Neural cell (in vitro differentiated cells): ENCODE results near the gene GATM.

Experiments used
- EP300 ChIP-seq: fragments of 450-650 bp; conservative IDR thresholded peaks from 2 replicates; pipeline ENCODE4 v1.6.1; 2014; ENCODE audit warnings: antibody characterized with exemption, mild to moderate bottlenecking, moderate library complexity; ENCODE audit not compliant: poor library complexity, severe bottlenecking
- EZH2 ChIP-seq: fragments of 200-600, 300-800 bp; shearing (Covaris generic), sonication (generic); IDR thresholded peaks from 2 replicates; pipeline ENCODE4 v1.6.1; 2014; ENCODE audit warnings: antibody characterized with exemption, low read length, borderline replicate concordance, mild to moderate bottlenecking; ENCODE audit not compliant: insufficient read depth, poor library complexity, severe bottlenecking
- POLR2AphosphoS5 ChIP-seq: IDR thresholded peaks from 2 replicates; pipeline ENCODE4 v1.6.1; 2012
- RAD21 ChIP-seq: fragments of 450-650 bp; conservative IDR thresholded peaks from 2 replicates; pipeline ENCODE4 v1.6.1; 2014; ENCODE audit warnings: antibody characterized with exemption, mild to moderate bottlenecking, moderate library complexity
- SMC3 ChIP-seq: fragments of 450-650 bp; conservative IDR thresholded peaks from 2 replicates; pipeline ENCODE4 v1.6.1; 2014; ENCODE audit warnings: antibody characterized with exemption, mild to moderate bottlenecking, moderate library complexity; ENCODE audit not compliant: poor library complexity
- TAF1 ChIP-seq: IDR thresholded peaks from 2 replicates; pipeline ENCODE4 v1.6.1; 2012; ENCODE audit warnings: low read depth
- TF ChIP-seq, protein P1 (sequence below): IDR thresholded peaks from 2 replicates; pipeline ENCODE4 v1.6.1; 2012; ENCODE audit warnings: borderline replicate concordance
- TF ChIP-seq, protein P2 (sequence below): fragments of 450-650 bp; IDR thresholded peaks from 2 replicates; pipeline ENCODE4 v1.5.1; 2014; ENCODE audit warnings: antibody characterized with exemption, mild to moderate bottlenecking, moderate library complexity; ENCODE audit not compliant: poor library complexity, severe bottlenecking

DNA sequence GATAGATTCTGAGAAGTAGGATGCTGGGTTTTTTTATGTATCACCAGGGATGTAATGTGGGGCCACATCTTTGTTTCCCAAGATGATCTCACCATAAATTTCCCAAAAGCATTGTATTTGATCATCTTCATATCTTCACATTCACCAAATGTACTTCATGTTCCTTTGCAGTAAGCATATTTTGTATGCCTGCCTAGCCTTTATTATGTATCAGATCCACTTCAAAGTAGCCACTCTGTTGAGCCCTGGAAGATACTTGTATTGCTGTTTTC is 14.2 kb upstream of the GATM start:
- TF ChIP-seq, protein P1, sequence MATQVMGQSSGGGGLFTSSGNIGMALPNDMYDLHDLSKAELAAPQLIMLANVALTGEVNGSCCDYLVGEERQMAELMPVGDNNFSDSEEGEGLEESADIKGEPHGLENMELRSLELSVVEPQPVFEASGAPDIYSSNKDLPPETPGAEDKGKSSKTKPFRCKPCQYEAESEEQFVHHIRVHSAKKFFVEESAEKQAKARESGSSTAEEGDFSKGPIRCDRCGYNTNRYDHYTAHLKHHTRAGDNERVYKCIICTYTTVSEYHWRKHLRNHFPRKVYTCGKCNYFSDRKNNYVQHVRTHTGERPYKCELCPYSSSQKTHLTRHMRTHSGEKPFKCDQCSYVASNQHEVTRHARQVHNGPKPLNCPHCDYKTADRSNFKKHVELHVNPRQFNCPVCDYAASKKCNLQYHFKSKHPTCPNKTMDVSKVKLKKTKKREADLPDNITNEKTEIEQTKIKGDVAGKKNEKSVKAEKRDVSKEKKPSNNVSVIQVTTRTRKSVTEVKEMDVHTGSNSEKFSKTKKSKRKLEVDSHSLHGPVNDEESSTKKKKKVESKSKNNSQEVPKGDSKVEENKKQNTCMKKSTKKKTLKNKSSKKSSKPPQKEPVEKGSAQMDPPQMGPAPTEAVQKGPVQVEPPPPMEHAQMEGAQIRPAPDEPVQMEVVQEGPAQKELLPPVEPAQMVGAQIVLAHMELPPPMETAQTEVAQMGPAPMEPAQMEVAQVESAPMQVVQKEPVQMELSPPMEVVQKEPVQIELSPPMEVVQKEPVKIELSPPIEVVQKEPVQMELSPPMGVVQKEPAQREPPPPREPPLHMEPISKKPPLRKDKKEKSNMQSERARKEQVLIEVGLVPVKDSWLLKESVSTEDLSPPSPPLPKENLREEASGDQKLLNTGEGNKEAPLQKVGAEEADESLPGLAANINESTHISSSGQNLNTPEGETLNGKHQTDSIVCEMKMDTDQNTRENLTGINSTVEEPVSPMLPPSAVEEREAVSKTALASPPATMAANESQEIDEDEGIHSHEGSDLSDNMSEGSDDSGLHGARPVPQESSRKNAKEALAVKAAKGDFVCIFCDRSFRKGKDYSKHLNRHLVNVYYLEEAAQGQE: no peak
- TF ChIP-seq RAD21 (no peak), POLR2AphosphoS5 (no peak), EP300 (no peak), EZH2 (no peak), TAF1 (no peak), SMC3 (no peak)
- TF ChIP-seq, protein P2, sequence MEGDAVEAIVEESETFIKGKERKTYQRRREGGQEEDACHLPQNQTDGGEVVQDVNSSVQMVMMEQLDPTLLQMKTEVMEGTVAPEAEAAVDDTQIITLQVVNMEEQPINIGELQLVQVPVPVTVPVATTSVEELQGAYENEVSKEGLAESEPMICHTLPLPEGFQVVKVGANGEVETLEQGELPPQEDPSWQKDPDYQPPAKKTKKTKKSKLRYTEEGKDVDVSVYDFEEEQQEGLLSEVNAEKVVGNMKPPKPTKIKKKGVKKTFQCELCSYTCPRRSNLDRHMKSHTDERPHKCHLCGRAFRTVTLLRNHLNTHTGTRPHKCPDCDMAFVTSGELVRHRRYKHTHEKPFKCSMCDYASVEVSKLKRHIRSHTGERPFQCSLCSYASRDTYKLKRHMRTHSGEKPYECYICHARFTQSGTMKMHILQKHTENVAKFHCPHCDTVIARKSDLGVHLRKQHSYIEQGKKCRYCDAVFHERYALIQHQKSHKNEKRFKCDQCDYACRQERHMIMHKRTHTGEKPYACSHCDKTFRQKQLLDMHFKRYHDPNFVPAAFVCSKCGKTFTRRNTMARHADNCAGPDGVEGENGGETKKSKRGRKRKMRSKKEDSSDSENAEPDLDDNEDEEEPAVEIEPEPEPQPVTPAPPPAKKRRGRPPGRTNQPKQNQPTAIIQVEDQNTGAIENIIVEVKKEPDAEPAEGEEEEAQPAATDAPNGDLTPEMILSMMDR: no peak
